HG02588 (cell line): Measurements from ENCODE around the gene B4GALT4.
"Not testable (repeated sequence)": the region's sequence is repeated elsewhere in the genome, so short reads cannot be mapped to it uniquely, and the experiment has no call there.

Experiments
- ATAC-seq: cut with Tn5 transposase; IDR thresholded peaks from one replicate; pipeline ENCODE4 v1.9.1; 2021; ENCODE audit warnings: mild to moderate bottlenecking, moderate library complexity; ENCODE audit not compliant: unreplicated experiment

B4GALT4 gene

DNA sequence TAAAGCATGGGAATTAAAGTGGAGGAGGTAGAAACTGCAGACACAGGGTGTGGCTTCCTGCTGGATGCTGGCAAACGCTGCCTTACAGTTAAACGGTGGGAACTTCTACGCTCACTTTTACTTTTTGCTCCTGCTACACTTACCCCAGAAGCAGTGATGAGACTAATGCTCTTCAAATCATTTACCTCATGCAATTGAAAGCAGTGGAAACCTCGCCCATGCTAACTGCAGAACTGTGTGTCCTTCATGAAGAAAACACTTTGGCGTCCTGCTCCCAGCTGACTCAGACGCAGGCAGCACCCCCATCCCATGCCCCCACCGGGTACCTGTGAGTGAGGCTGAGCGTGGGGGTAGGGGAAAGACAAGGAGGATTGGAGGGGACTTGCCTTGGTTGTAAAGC lies 35.5 kb downstream of the B4GALT4 start:
- no peak for ATAC-seq

DNA sequence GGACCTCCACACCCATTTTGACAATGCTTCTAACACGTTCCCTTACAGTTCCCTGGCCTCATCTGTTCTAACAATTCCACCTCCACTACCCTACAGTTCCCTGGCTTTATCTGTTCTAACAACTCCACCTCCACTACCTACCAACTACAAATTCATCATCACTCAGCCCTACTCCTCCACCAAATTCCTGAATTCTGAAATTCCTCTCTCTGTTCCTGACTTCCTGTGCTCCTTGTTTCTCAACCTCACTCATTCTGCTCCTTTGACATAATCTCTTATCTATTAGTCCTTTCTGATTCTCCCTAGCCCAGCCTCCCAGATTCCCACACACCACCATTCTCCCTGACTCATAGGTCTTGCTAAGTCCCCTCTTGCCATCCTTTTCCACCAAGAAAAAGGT lies 44.8 kb downstream of the B4GALT4 start:
- no peak for ATAC-seq

- ATAC-seq = no peak
Observed at GRCh38 chr3:119195151-119195476, 45.6 kb downstream of the B4GALT4 start.

DNA sequence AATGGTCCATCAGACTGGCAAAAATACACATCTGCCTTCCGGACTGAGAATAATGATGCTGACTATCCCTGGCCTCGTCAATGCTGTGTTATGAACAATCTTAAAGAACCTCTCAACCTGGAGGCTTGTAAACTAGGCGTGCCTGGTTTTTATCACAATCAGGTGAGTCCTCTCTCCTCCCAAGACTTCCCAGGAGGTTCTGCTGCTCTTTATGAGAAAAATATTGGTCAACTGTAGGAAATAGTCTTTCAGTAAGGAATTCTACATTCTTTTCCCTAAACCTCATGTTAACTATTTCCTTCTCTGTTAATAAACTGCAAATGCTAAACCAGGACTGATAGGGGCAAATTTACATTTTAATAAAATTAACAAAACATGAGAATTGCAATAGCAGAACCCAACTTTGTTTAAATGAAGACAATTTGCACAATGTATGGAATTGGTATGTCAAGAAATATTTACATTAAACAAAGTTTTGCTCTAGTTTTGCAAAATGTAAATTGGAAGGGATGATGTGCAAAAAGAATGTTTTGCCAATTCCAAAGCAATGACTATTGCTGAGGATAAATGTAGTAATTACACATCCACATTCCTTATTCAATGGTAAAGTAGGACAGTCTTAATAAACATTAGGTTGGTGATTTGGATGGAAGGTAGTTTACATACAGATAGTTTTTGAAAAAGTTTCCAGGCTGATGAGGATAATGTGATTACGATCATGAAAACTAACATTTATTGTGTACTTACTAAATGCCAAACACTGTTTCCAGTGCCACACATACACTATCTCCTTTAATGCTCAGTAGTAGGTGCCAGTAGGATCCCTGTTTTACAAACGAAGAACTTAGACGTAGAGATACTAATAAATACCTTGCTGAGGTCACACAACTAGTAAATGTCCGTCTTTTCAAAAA lies 46.2 kb downstream of the B4GALT4 start:
- ATAC-seq = no peak

- ATAC-seq = no peak
Observed at GRCh38 chr3:119191800-119192199, 48.9 kb downstream of the B4GALT4 start.

DNA sequence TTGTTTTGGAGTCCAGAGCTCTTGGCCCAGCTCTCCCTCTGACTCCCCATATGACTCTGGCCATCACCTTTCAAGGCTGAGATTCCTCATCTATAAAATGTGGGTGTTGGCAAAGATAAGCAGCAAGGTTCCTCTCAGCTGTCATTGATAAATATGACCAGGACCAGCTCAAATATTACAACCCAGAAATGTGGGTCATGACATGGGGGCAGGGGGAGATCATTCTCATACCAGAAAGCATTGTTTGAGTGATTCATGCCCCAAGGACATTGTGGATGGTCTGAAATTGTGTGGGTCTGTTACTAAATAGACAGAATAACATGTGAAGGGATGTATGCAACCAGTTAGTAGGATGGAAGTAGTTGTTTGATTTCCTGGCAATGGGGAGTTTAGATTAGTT lies 53.4 kb downstream of the B4GALT4 start:
- ATAC-seq = no peak

GRCh38 chr3:119184796-119185570 lies 55.7 kb downstream of the B4GALT4 start:
- no peak for ATAC-seq

- no peak for ATAC-seq
Observed at GRCh38 chr3:119184111-119184510, 56.6 kb downstream of the B4GALT4 start.

DNA sequence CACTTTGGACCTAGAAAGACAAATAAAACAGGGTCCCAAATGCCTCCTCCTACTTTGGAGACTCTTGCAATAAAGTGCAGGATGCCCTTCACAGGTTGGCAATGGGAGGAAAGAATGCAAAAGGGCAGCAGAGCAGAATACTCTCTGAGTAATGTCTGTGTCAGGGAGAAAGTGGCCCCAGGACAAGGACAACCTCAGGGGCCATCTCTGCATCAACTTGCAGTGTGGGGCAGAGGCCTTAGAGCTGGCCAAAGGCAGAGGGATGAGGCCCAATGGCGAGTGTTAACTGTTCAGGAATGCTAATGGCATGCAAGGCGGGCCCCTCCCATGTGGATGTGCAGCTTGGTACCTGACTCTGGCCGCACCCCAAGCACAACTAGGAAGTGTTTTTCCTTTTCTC lies 58.9 kb downstream of the B4GALT4 start:
- no peak for ATAC-seq

- no peak for ATAC-seq
Observed at GRCh38 chr3:119177321-119177720, 63.4 kb downstream of the B4GALT4 start.

DNA sequence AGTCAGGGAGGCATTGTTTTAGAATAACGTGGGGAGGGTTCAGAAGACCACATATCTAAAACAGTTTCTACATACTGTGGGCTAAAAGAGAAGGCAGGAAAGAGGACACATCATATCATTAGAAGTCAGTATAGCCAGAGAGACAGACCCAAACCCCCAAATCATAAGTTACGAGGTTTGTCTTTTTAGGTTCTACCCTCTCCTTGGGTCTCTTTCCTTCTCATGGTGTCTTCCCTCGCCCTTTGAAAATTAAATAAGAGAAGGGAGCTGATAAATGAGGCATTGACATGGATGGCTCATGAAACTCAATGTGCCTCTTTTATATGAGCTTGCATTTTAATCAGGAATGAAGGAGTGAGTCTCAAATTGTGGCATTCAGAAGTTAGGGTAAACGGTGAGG lies 63.9 kb downstream of the B4GALT4 start:
- ATAC-seq = no peak

DNA sequence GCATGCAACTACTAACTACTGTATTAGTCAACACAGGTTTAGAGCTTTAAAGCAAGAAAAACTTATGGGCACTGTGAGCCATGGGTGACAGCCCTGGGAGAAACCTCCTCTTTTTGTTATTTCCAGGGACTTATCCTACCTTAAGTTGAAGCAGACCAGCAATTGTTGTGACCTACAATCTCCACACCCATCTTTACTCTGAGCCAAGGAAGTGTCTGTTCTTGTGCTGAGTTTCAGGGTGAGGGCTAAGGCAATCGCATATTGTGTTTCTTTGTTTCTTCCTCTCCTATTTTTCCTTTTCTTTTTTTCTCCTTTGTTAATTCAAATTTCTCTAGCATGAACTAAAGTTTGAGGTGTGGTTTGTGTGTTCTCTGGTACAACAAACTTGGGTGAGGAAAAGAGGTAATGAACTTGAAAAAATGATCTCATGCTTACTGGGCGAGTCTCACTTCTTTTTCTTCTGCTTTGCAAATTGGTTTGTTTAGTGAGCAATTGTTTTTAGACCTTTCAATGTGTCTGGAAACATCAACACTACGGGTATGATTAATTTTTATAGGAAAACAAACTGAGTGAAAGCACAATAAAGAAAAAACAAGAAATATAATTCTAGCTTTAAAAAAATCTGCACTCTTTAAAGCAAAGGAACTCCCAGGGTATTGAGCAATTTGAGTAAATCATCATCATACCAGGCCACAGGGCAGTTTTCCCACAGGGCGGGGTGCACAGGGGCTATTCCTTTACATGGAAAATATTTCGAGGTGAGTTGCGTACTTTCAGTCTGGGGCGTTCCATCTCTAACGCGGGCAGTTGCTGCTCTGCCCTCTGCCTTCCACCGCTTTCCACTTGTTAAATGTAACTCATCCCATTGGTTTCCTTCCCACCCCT lies 64.6 kb downstream of the B4GALT4 start:
- ATAC-seq = no peak

- ATAC-seq = no peak
Observed at GRCh38 chr3:119173325-119173724, 67.4 kb downstream of the B4GALT4 start, which contains the start of gene UPK1B. Gene UPK1B (plus strand): TSS chr3:119173598. CDS start chr3:119186742, 13,144 bp downstream.

- no peak for ATAC-seq
Observed at GRCh38 chr3:119170821-119171220, 69.9 kb downstream of the B4GALT4 start.

GRCh38 chr3:119164745-119165144 lies 75.9 kb downstream of the B4GALT4 start:
- not testable (repeated sequence) for ATAC-seq
